ENCODE data around the gene SH3RF1.
A peak's percentile ranks its signal among the peaks of the same experiment; 100 is the strongest.

Gene SH3RF1

GRCh38 chr4:169274033-169274432 lies 3.3 kb upstream of the SH3RF1 start:
- no peak for TF ChIP-seq CTCF (IDR thresholded peaks at IDR 0.05; ENCODE audit: low read length, missing control alignments)
- DNase-seq (ENCODE audit: low read depth): no peak
- no peak overlapping the region for H3K4me3 ChIP-seq (replicated peaks; ENCODE audit: low read depth, low read length)

- H3K4me3 ChIP-seq (replicated peaks; ENCODE audit: low read depth, low read length): no peak overlapping the region
- DNase-seq (ENCODE audit: low read depth): peak; percentile 59
- no peak for TF ChIP-seq CTCF (IDR thresholded peaks at IDR 0.05; ENCODE audit: low read length, missing control alignments)
Measured at GRCh38 chr4:169272265-169272886, 1.6 kb upstream of the SH3RF1 start.

GRCh38 chr4:169271692-169272007 lies 894 bp upstream of the SH3RF1 start:
- no peak for TF ChIP-seq CTCF (IDR thresholded peaks at IDR 0.05; ENCODE audit: low read length, missing control alignments)
- DNase-seq (ENCODE audit: low read depth): no peak
- H3K4me3 ChIP-seq (replicated peaks; ENCODE audit: low read depth, low read length): peak overlapping the region; percentile 82

GRCh38 chr4:169269916-169270809 lies 593 bp downstream of the SH3RF1 start:
- H3K4me3 ChIP-seq (replicated peaks; ENCODE audit: low read depth, low read length): peak overlapping the region; percentile 82
- DNase-seq (ENCODE audit: low read depth): peak; percentile 59
- TF ChIP-seq CTCF (IDR thresholded peaks at IDR 0.05; ENCODE audit: low read length, missing control alignments): no peak

GRCh38 chr4:169268951-169269760 lies 1.6 kb downstream of the SH3RF1 start:
- TF ChIP-seq CTCF (IDR thresholded peaks at IDR 0.05; ENCODE audit: low read length, missing control alignments): no peak
- H3K4me3 ChIP-seq (replicated peaks; ENCODE audit: low read depth, low read length): peak overlapping the region; percentile 82
- peak; percentile 91 for DNase-seq (ENCODE audit: low read depth)

GRCh38 chr4:169267070-169267469 lies 3.7 kb downstream of the SH3RF1 start:
- DNase-seq (ENCODE audit: low read depth): no peak
- no peak for TF ChIP-seq CTCF (IDR thresholded peaks at IDR 0.05; ENCODE audit: low read length, missing control alignments)
- peak overlapping the region; percentile 0 for H3K4me3 ChIP-seq (replicated peaks; ENCODE audit: low read depth, low read length)

Measured in fibroblast of pulmonary artery (primary cell).